GM04503 (cell line): ENCODE data around the gene DISC1.
A peak's percentile ranks its signal among the peaks of the same experiment; 100 is the strongest.

Experiments
- DNase-seq: peaks from one replicate; pipeline ENCODE4 v3.0.0-alpha.2; 2012; ENCODE audit warnings: low read depth

The DISC1 gene

GRCh38 chr1:232005300-232005699, 378.7 kb downstream of the DISC1 start:
- no peak for DNase-seq

- no peak for DNase-seq
Measured at GRCh38 chr1:232009741-232010140, 383.2 kb downstream of the DISC1 start.

- DNase-seq = peak; percentile 50
Measured at GRCh38 chr1:232011961-232012360, 385.4 kb downstream of the DISC1 start.

GRCh38 chr1:232012773-232013386, 386.3 kb downstream of the DISC1 start:
- peak; percentile 71 for DNase-seq

GRCh38 chr1:232014941-232015340, 388.4 kb downstream of the DISC1 start:
- DNase-seq = no peak

- no peak for DNase-seq
Measured at GRCh38 chr1:232016616-232017015, 390.0 kb downstream of the DISC1 start.

GRCh38 chr1:232017057-232017456, 390.5 kb downstream of the DISC1 start:
- no peak for DNase-seq

- DNase-seq = no peak
Measured at GRCh38 chr1:232017759-232018158, 391.2 kb downstream of the DISC1 start.

- no peak for DNase-seq
Measured at GRCh38 chr1:232018231-232019025, 391.8 kb downstream of the DISC1 start.

- no peak for DNase-seq
Measured at GRCh38 chr1:232019026-232019340, 392.4 kb downstream of the DISC1 start.

GRCh38 chr1:232020352-232020751, 393.8 kb downstream of the DISC1 start:
- DNase-seq = no peak

GRCh38 chr1:232029315-232029714, 402.7 kb downstream of the DISC1 start:
- no peak for DNase-seq

GRCh38 chr1:232031156-232031555, 404.6 kb downstream of the DISC1 start:
- no peak for DNase-seq

GRCh38 chr1:232033285-232033684, 406.7 kb downstream of the DISC1 start:
- DNase-seq = no peak

GRCh38 chr1:232034556-232034955, 408.0 kb downstream of the DISC1 start:
- DNase-seq = no peak

GRCh38 chr1:232036181-232036933, 409.8 kb downstream of the DISC1 start:
- no peak for DNase-seq

GRCh38 chr1:232037774-232038388, 411.3 kb downstream of the DISC1 start:
- no peak for DNase-seq

GRCh38 chr1:232038706-232039677, 412.4 kb downstream of the DISC1 start:
- no peak for DNase-seq

- DNase-seq = no peak
Measured at GRCh38 chr1:232040260-232040659, 413.7 kb downstream of the DISC1 start.

- DNase-seq = no peak
Measured at GRCh38 chr1:232044728-232045127, 418.1 kb downstream of the DISC1 start.
